HG03442 (cell line): ENCODE results near the gene PDIA5.
"Not testable (repeated sequence)": the region's sequence is repeated elsewhere in the genome, so short reads cannot be mapped to it uniquely, and the experiment has no call there.

ENCODE experiments used
- ATAC-seq: cut with Tn5 transposase; IDR thresholded peaks from one replicate; pipeline ENCODE4 v1.9.1; 2021; ENCODE audit warnings: mild to moderate bottlenecking, moderate library complexity; ENCODE audit not compliant: unreplicated experiment

Gene PDIA5

DNA sequence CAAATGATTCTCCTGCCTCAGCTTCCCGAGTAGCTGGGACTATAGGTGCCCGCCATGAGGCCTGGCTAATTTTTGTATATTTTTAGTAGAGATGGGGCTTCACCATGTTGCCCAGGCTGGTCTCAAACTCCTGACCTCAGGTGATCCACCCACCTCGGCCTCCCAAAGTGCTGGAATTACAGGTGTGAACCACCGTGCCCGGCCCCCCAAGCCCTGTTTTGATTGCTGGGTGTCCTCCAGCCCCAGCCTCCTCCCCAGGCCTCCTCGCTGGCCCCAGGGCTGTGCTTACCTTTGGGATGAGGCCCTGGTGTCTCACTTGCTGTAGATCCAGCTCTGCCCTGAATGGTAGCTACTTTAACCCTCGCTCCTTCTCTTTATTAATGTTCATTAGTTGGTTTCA, 45.8 kb downstream of the PDIA5 start:
- ATAC-seq = not testable (repeated sequence)

- no peak for ATAC-seq
Measured at GRCh38 chr3:123113889-123114450, 47.1 kb downstream of the PDIA5 start.

DNA sequence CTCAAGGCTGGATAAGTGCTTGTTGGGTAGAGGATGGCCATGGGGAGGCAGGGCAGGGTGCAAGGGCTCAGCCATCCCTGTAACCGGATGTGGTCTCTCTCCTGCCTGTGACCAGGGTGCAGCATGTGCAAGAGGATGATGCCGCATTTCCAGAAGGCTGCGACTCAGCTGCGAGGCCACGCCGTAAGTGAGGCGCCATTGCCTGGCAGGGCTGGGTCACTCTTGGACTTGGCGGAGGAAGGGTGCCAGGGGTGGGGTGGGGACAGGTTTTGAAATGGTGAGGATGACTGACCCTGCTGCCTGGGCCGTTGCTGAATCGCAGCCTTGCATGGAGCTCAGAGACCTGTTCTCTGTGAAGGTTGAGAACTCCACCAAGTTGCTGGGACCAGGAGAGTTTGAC, 49.3 kb downstream of the PDIA5 start:
- ATAC-seq = no peak

GRCh38 chr3:123119388-123119787, 52.6 kb downstream of the PDIA5 start:
- no peak for ATAC-seq

DNA sequence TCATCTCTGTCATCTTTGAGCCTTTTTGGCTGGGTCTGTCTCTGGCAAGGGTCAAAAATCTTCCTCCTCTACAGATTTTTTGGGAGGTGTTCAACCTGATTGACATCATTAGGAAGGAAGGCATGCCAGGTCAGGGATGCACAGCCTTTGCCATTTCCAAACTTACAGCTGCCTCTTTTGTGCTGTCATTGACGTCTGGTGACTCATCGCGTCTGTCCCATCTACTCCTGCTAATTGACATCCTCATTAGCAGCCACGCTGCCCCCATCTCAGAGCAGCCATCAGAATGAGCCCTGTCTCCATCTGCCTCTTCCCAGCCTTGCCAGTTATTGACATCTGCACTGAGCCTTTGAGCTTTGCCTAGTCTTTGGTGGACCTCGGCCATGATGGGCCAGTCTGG, 53.0 kb downstream of the PDIA5 start:
- ATAC-seq = no peak

DNA sequence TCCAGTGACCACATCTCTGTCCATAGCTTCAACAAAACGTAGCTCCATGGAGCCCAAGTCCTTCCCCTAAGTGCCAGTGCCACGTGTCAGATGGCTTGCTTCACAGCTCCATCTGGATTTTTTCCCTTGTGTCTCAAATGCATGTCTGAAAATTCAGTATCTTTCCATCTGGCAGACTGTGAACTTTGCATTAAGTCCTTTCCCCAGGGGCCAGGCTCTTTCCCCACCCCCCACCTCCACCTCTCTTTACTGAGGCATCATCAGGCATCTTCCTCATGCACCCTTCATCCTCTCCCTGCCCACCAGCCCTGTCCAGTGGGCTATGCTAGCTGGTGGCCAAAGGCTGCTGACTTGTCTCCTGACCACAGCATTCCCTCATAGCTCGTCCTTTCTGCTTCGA, 53.7 kb downstream of the PDIA5 start:
- no peak for ATAC-seq

- ATAC-seq = no peak
Measured at GRCh38 chr3:123122057-123122456, 55.2 kb downstream of the PDIA5 start.

DNA sequence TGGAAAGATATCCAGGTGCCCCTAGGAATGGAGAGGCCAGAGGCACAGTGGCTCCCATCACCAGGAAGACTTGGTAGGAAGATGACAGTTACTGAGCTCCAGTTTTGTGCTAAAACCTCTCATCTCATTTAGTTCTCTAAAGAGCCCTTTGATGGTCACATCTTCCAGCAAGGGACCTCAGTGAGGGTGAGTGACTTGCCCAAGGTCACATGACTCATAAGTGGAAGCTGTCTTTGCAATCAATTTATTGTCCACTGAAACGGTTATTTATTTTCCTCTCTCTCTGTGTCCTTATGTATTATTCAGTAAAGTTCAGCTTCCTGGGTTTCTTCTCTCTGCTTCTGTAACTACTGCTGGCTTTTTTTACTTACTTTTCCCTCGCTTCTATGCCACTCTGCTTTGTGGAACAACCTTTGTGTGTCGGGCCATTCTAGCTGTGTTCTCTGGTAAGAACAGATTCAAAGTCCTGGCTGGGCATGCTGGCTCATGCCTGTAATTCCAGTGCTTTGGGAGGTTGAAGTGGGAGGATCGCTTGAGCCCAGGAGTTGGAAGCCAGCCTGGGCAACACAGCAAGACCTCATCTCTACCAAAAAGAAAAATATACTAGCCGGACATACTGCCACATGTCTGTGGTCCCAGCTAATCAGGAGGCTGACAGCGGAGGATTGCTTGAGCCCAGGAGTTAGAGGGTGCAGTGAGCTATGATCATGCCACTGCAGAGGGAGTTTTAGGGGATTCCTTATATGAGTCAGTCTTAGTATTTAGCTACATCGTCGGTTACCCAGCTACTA, 55.9 kb downstream of the PDIA5 start:
- peak; percentile 58 for ATAC-seq

DNA sequence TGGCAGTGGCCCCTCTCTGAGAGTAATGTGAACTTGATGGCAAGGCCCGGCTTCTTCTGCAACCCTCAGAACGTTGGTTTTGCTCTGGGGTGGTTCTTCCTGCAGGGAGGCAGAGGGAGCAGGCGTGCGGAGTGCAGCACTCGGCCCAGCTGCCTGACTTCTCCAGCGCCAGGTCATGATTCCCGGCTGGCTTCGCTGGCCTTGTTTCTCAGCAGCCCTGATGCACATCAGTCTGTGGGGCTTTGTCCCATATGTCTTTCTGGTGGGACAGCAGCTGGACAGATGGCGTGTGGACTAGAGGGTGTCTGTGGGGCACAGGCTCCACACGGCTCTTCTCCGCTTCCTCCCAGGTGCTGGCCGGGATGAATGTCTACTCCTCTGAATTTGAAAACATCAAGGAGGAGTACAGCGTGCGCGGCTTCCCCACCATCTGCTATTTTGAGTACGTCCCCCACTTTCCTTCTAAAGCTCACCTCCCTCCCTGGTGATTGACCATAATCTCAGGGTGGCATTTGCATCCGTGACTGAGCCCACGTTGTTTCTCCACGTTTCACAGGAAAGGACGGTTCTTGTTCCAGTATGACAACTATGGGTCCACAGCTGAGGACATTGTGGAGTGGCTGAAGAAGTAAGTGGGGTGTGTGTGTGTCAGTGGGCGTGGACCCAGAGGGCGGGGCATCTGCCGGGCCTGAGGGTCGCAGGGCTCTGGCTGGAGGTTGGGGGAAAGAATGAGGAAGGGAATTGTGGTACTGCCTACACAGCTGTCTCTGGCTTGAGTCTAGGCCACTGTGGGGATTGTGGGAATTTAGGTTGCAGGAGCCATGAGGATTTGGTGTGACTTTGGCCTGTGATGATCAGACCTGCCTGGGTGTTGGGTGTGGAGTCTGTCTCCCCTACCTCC, 57.1 kb downstream of the PDIA5 start:
- no peak for ATAC-seq

- no peak for ATAC-seq
Measured at GRCh38 chr3:123124971-123125370, 58.1 kb downstream of the PDIA5 start.

- no peak for ATAC-seq
Measured at GRCh38 chr3:123126031-123126430, 59.2 kb downstream of the PDIA5 start.

DNA sequence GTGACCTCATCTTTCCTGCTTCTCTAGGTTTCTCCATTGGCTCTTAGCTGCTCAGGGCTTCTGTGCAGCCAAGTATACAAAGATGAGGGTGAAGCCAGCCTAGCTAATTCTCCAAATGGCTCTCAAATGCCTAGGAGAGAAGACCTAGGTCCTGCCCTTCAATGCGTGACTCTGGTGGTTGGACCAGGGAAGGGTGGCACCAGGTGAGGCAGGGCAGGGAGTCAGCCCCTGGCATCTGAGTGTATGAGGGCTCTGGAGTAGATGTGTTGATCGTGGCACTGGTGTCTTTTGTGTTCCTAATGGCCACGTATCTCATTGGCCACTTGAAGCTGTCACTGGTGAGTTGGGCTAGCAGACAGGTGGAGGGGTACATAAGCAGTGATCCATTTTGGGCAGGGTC, 59.8 kb downstream of the PDIA5 start:
- no peak for ATAC-seq

DNA sequence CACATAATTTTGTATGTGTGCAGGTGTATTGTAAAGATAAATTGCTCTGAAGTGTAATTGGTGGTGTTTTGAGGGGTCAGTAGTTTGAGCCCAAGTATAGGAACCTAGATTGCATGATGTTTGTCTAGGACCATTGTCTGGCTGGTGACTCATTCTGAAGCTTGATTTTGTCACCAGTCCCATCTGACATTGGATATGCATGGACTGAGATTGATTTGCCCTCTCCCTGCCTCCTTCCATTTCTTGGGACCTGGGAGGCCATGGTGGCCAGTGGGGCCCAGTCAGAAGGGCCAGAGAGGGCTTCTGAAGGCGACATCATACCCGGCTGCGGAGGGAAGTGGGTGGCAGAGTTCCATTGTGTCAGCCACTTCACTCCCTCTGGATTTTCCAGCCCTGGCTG, 62.3 kb downstream of the PDIA5 start:
- ATAC-seq = no peak

- no peak for ATAC-seq
Measured at GRCh38 chr3:123129532-123129931, 62.7 kb downstream of the PDIA5 start.

DNA sequence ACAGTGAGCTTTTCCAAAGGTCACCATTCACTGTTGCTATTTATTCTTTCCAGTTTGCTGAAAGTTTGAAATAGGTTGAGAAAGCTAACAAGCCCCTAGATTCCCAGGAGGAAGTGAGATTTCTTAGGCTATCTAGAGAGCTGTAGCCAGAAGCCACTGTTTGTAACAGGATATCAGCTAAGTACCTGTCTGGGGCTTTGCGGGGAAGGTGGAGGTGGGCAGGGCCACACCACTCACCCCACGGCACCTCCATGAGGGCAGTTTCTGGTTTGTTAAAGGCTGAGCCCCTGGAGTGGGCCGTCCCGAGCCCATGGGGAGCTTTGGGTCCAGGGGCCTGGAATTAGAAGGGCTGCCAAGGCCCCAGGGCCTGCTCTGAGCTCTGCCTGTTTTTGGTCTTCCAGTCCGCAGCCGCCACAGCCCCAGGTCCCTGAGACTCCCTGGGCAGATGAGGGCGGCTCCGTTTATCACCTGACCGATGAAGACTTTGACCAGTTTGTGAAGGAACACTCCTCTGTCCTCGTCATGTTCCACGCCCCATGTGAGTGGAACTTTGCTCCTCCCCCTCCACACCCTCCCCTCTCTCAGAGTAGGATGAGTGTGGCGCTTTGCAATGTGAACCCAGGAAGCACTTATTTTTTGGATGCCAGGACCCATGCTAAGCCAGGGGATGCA, 63.4 kb downstream of the PDIA5 start:
- no peak for ATAC-seq

GRCh38 chr3:123134671-123135070, 67.8 kb downstream of the PDIA5 start:
- no peak for ATAC-seq

DNA sequence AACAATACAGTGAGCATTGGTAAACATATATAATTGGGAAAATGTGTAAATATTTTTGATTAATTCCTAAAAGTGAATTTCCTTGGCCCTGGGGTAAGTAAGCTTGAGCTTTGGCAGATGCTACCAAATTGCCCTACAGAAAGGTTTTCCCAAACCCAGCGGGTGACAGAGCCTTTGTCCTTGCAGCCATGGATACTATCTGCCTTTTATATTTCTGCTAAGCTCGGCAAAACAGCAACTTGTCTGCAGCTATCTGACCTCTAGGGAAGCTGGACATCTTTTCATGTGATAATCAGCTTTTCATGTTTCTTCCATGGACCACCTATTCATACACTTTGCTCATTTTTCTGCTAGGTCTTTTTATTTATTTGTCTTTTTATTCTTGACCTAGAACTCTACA, 70.2 kb downstream of the PDIA5 start:
- ATAC-seq = no peak

DNA sequence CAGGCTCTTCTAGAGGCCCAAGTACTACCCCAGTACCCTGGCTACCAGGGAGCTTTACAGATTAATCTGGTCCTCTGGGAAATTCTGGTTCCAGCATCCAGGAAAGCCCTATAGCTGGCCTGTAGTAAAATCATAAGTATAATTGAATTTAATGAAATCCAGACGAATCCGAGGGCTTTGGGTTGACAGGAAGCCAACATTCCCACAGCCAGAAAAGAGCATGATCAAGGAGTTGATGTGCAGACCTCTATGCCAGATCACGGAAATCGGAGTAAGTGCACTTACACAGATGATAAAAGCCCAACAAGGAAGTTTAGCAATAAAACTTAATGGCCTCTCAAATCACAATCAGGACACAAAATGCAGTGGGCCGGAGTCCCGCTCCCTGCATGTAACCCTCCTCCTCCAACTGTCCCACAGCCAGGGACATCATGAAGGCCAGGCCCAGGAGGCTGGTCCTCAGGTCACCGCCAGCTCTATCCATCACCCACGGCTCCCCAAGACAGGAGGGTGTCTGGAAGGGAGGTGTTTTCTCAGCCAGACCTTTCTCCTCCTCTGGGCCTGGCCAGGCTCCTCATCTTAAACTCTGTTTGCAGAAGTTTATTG, 72.1 kb downstream of the PDIA5 start:
- no peak for ATAC-seq

DNA sequence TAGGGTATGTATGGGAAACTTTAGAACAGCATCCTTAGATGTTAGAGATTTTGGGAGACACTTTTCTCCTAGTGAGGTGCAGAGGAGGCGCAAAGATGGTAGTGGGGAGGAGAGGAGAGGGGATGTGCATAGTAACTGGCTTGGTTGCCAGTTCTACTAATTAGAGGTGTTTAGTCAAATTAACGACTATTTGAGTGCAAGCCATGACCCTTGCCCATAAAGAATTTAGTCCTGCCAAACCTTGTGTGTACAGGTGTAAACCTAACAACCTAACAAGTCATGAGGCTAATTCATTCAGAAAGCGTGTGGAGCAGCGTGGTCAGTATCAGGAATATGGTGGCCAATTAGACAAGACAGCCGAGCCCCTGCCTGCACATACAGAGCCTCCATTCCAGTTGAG, 72.7 kb downstream of the PDIA5 start:
- ATAC-seq = no peak

- no peak for ATAC-seq
Measured at GRCh38 chr3:123140550-123140949, 73.7 kb downstream of the PDIA5 start.

DNA sequence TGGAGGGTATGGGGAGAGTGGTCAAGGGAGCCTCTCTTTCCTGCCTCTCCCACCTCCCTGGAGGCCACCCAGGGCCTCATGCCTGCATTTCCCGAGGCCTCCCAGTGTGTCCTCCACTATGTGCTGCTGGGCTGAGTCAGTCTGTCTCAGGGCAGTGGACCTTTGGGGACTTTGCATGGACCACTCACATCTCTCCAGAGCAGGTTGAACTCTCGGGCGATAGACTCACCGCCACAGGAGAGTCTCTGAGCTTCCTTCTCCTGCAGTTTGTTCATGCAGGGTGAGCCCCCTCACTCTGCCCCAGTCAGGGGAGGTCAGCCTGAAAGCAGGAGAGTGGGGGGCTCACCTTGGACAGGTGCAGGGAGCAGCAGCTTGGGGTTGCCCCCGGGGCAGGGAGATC, 74.5 kb downstream of the PDIA5 start:
- no peak for ATAC-seq
